ENCODE data around the gene CYTH1.
"Not testable (repeated sequence)": the region's sequence is repeated elsewhere in the genome, so short reads cannot be mapped to it uniquely, and the experiment has no call there.

- TF ChIP-seq CTCF (IDR thresholded peaks at IDR 0.05; ENCODE audit: borderline replicate concordance, extremely low read depth, low read length, poor library complexity, severe bottlenecking); EZH2 (IDR thresholded peaks at IDR 0.05; ENCODE audit: borderline replicate concordance, low read depth, low read length, severe bottlenecking): not testable (repeated sequence)
Observed at GRCh38 chr17:78751000-78751399, 31.1 kb downstream of the CYTH1 start.

Data from DND-41 (cell line).